ENCODE data around the gene RPP21. TPM values are rescaled to one million over a fixed set of nuclear protein-coding genes. Genes with fewer than 3 reads are reported as not detected.
A peak's percentile ranks its signal among the peaks of the same experiment; 100 is the strongest.

The RPP21 gene
- 48.3 TPM for total RNA-seq

- peak; percentile 86 for DNase-seq (ENCODE audit: low spot score)
These were observed at the start of gene RPP21 for GRCh38 chr6:30344868-30345671. Gene RPP21 (plus strand): TSS chr6:30345156. CDS start chr6:30345172, 16 bp downstream.

GRCh38 chr6:30295837-30296236 lies 49.1 kb upstream of the RPP21 start:
- DNase-seq (ENCODE audit: low spot score) = no peak

GRCh38 chr6:30304002-30304401 lies 41.0 kb upstream of the RPP21 start:
- DNase-seq (ENCODE audit: low spot score) = no peak

- no peak for DNase-seq (ENCODE audit: low spot score)
These were observed 33.9 kb upstream of the RPP21 start for GRCh38 chr6:30311101-30311500.

- DNase-seq (ENCODE audit: low spot score) = no peak
These were observed 33.3 kb upstream of the RPP21 start for GRCh38 chr6:30311671-30312070.

- DNase-seq (ENCODE audit: low spot score) = no peak
These were observed 32.7 kb upstream of the RPP21 start for GRCh38 chr6:30312266-30312665.

GRCh38 chr6:30312676-30313321 lies 32.2 kb upstream of the RPP21 start:
- DNase-seq (ENCODE audit: low spot score) = no peak

GRCh38 chr6:30315156-30315555 lies 29.8 kb upstream of the RPP21 start:
- no peak for DNase-seq (ENCODE audit: low spot score)

GRCh38 chr6:30317913-30318589 lies 26.9 kb upstream of the RPP21 start:
- no peak for DNase-seq (ENCODE audit: low spot score)

- DNase-seq (ENCODE audit: low spot score) = no peak
These were observed 25.7 kb upstream of the RPP21 start for GRCh38 chr6:30319146-30319835.

GRCh38 chr6:30321692-30322388 lies 23.1 kb upstream of the RPP21 start:
- no peak for DNase-seq (ENCODE audit: low spot score)

- DNase-seq (ENCODE audit: low spot score) = no peak
These were observed 22.1 kb upstream of the RPP21 start for GRCh38 chr6:30322527-30323501.

GRCh38 chr6:30323806-30324205 lies 21.1 kb upstream of the RPP21 start:
- DNase-seq (ENCODE audit: low spot score) = no peak

GRCh38 chr6:30325150-30325872 lies 19.6 kb upstream of the RPP21 start:
- no peak for DNase-seq (ENCODE audit: low spot score)

GRCh38 chr6:30325873-30326525 lies 19.0 kb upstream of the RPP21 start:
- DNase-seq (ENCODE audit: low spot score) = peak; percentile 55

GRCh38 chr6:30326526-30327231 lies 18.3 kb upstream of the RPP21 start, which contains the start of gene TRIM39:
Gene TRIM39 (plus strand): TSS chr6:30326927. CDS start chr6:30329318, 2,391 bp downstream.
- DNase-seq (ENCODE audit: low spot score) = peak; percentile 85

GRCh38 chr6:30327232-30327746 lies 17.7 kb upstream of the RPP21 start:
- peak; percentile 73 for DNase-seq (ENCODE audit: low spot score)

GRCh38 chr6:30328397-30328796 lies 16.6 kb upstream of the RPP21 start:
- no peak for DNase-seq (ENCODE audit: low spot score)

All from ureter (tissue), 1 donor.